Measurements from ENCODE around the gene PTGFR.

GRCh38 chr1:78549891-78550290, 59.1 kb downstream of the PTGFR start:
- TF ChIP-seq EZH2 (IDR thresholded peaks at IDR 0.05; ENCODE audit: borderline replicate concordance, insufficient read depth, low read depth, low read length, poor library complexity, severe bottlenecking) (no peak), CTCF (IDR thresholded peaks at IDR 0.05) (no peak)

Data from B cell (primary cell).